ENCODE results near the gene ELK3. TPM values are rescaled to one million over a fixed set of nuclear protein-coding genes. Genes with fewer than 3 reads are reported as not detected.

The ELK3 gene
- total and polyA plus RNA-seq, 2 of the 8 experiments (the other 6 are each of a cell fraction or from before 2014, with no cell fraction given) = 3.5 to 14.3 TPM

- H3K56ac ChIP-seq (replicated peaks; ENCODE audit: insufficient read length, low read depth, low read length) = no peak overlapping the region
- no peak overlapping the region for H2BK20ac ChIP-seq (ENCODE audit: low read length)
- H2BK12ac ChIP-seq (ENCODE audit: low read depth, low read length) = no peak overlapping the region
- no peak overlapping the region for H3K4me2 ChIP-seq (ENCODE audit: insufficient read depth in 1 of 2, low read depth in 2 of 2, low read length in 2 of 2)
- H2BK120ac ChIP-seq (replicated peaks; ENCODE audit: low read depth, low read length) = no peak overlapping the region
- 89% methylated on average over 1 of the region's 1 CpG; no CpG with 5 or more reads in 1 of the 2 experiments for WGBS, 2 experiments (ENCODE audit: extremely low coverage in 1 of 2, insufficient coverage in 1 of 2, insufficient read length in 1 of 2, insufficient replicate concordance in 2 of 2, low coverage in 1 of 2, low lambda C conversion rate in 2 of 2, missing lambda C conversion rate in 1 of 2)
- H3K36me3 ChIP-seq (ENCODE audit: control insufficient read depth in 2 of 4, insufficient read depth in 4 of 4, low read length in 3 of 4) = no peaks in the 10 kb centered on the region; a peak in 1 of 8 replicates
- no peak overlapping the region for H3K4me3 ChIP-seq (ENCODE audit: extremely low read depth in 1 of 4, insufficient read depth in 2 of 4, low read depth in 3 of 4, low read length in 4 of 4)
- no peak overlapping the region for H3K4ac ChIP-seq (replicated peaks; ENCODE audit: insufficient read length, low read depth, low read length)
- no peak for FAIRE-seq
- H2BK15ac ChIP-seq (ENCODE audit: low read length) = no peak overlapping the region
- H3K9me3 ChIP-seq (ENCODE audit: insufficient read depth in 2 of 2, low read depth in 1 of 2, low read length in 1 of 2) = no peaks in the 10 kb centered on the region
- no peak overlapping the region for H3K9ac ChIP-seq (replicated peaks in 1 of 4; ENCODE audit: extremely low read depth in 1 of 4, low read depth in 3 of 4, low read length in 3 of 4)
- H3K27ac ChIP-seq (ENCODE audit: low read depth, low read length) = no peak overlapping the region
- no peak for DNase-seq (ENCODE audit: low read depth in 1 of 2, low spot score in 2 of 2)
- 0 out of 2 replicates have a peak overlapping the region, but pooled peaks have one; percentile 60 for H2AK5ac ChIP-seq (ENCODE audit: low read depth, low read length)
- H4K5ac ChIP-seq (ENCODE audit: insufficient read length, low read depth, low read length) = no peak overlapping the region
- no peaks in the 10 kb centered on the region for H4K20me1 ChIP-seq (replicated peaks in 1 of 2; ENCODE audit: control insufficient read depth in 1 of 2, insufficient read depth in 2 of 2, low read length in 2 of 2)
- no peak overlapping the region for H2BK5ac ChIP-seq (ENCODE audit: low read depth, low read length)
- H3K4me1 ChIP-seq (replicated peaks in 1 of 4; ENCODE audit: control insufficient read depth in 3 of 4, insufficient read depth in 4 of 4, low read length in 3 of 4) = 0 out of 7 replicates have a peak, but pooled peaks cover 0 to 2% (median 0%) of the 10 kb centered on the region in 4 experiments
- no peaks in the 10 kb centered on the region for H3K79me2 ChIP-seq (ENCODE audit: control insufficient read depth in 1 of 2, insufficient read depth in 2 of 2, low read length in 2 of 2)
- no peak for TF ChIP-seq SP4 (IDR thresholded peaks at IDR 0.05; ENCODE audit: low read length)
- TF ChIP-seq BRCA1 (IDR thresholded peaks at IDR 0.05; ENCODE audit: low read depth, low read length) = no peak
- no peak for TF ChIP-seq SUZ12 (IDR thresholded peaks at IDR 0.05; ENCODE audit: low read length)
- TF ChIP-seq EZH2 (IDR thresholded peaks at IDR 0.05; ENCODE audit: low read depth, low read length, severe bottlenecking) = no peak
- no peak for TF ChIP-seq KDM1A (IDR thresholded peaks at IDR 0.05; ENCODE audit: borderline replicate concordance, low read length)
- no peak for TF ChIP-seq TEAD4 (IDR thresholded peaks at IDR 0.05; ENCODE audit: low read depth, low read length)
- TF ChIP-seq SIRT6 (IDR thresholded peaks at IDR 0.05; ENCODE audit: low read length) = no peak
- H3K14ac ChIP-seq (ENCODE audit: insufficient read length) = no peak overlapping the region
- POLR2A ChIA-PET (ENCODE audit: partially characterized antibody) = no interaction called here
- no peak overlapping the region for H3K18ac ChIP-seq (ENCODE audit: extremely low read depth, low read length)
- no peaks in the 10 kb centered on the region for H3K23me2 ChIP-seq (ENCODE audit: low read depth, low read length)
- CTCF ChIA-PET (ENCODE audit: partially characterized antibody) = interaction anchor here (0.6 kb wide), 1 partner anchor 18 kb away, joined by 3 read pairs; no protein-coding TSS in a partner anchor
- no peak overlapping the region for H4K8ac ChIP-seq (ENCODE audit: extremely low read depth, insufficient read depth, low read length)
- no peak overlapping the region for H4K91ac ChIP-seq (replicated peaks; ENCODE audit: insufficient read length, low read length)
- H2AFZ ChIP-seq (ENCODE audit: low read length) = no peak overlapping the region
- H3K79me1 ChIP-seq (ENCODE audit: low read depth, low read length) = peaks cover 3% of the 10 kb centered on the region
- H3K23ac ChIP-seq (ENCODE audit: insufficient read length) = no peak overlapping the region
- H3K27me3 ChIP-seq (replicated peaks in 1 of 4; ENCODE audit: control insufficient read depth in 3 of 4, extremely low read depth in 1 of 4, insufficient read depth in 3 of 4, low read length in 3 of 4) = no peaks in the 10 kb centered on the region
These were observed 31.8 kb downstream of the ELK3 start for GRCh38 chr12:96225994-96226399.
